ENCODE results near the gene GNAT2.

- TF ChIP-seq CTCF (conservative IDR thresholded peaks at IDR 0.05) (no peak), EZH2 (IDR thresholded peaks at IDR 0.05; ENCODE audit: low read depth) (no peak)
Measured at GRCh38 chr1:109564194-109564878, 55.1 kb downstream of the GNAT2 start.

Measured in PC-9 (cell line).